Activated naive CD4-positive, alpha-beta T cell treated with Interleukin-2 at 50 U/mL for 16 hours (primary cell): ENCODE measurements around the gene CEP120.
"Not testable (repeated sequence)": the region's sequence is repeated elsewhere in the genome, so short reads cannot be mapped to it uniquely, and the experiment has no call there.

Experiments used
- DNase-seq: peaks from one replicate; pipeline ENCODE4 v3.0.0-alpha.2; 2020

Gene CEP120

GRCh38 chr5:123438244-123438643 is 15.0 kb upstream of the CEP120 start:
- DNase-seq: peak; percentile 7

GRCh38 chr5:123436201-123436600 is 13.0 kb upstream of the CEP120 start:
- no peak for DNase-seq

DNA sequence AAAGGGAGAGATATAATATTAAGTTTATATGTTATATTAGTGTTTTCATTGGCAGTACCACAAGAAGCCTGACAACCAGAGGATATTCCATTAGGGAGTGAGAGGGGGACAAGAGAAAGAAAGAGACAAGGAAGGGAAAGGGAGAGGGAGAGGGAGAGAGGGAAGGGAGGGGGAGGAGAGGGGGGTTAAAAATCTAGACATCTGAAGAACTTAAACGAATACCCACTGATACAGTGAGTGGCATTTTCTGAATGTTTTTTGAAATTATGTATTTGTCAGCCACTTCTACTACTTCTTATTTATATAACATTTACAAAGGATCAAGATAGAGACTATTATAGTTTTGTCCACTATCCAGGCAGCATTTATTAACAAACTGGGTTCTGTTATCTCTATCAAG is 11.6 kb upstream of the CEP120 start:
- no peak for DNase-seq

DNA sequence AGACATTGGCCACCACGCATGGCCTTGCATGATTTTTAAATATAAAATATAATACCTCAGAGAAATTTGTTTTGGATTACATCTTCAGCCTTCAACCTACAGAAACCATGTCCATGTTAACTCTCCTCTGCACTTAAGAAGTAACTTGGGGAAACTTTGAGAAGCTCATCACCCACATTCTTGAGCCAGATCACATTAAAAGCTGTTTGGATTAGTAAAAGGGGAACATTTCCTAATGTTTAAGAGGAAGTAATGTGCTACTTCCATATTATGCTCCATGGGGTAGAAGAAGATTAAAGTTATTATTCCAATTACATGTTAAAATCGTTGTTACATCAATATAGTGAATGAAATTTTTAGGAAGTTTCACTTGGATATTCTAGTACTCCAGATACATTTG is 10.4 kb upstream of the CEP120 start:
- DNase-seq: no peak

GRCh38 chr5:123430441-123430840 is 7.2 kb upstream of the CEP120 start:
- DNase-seq: not testable (repeated sequence)

GRCh38 chr5:123429993-123430392 is 6.8 kb upstream of the CEP120 start:
- DNase-seq: no peak

DNA sequence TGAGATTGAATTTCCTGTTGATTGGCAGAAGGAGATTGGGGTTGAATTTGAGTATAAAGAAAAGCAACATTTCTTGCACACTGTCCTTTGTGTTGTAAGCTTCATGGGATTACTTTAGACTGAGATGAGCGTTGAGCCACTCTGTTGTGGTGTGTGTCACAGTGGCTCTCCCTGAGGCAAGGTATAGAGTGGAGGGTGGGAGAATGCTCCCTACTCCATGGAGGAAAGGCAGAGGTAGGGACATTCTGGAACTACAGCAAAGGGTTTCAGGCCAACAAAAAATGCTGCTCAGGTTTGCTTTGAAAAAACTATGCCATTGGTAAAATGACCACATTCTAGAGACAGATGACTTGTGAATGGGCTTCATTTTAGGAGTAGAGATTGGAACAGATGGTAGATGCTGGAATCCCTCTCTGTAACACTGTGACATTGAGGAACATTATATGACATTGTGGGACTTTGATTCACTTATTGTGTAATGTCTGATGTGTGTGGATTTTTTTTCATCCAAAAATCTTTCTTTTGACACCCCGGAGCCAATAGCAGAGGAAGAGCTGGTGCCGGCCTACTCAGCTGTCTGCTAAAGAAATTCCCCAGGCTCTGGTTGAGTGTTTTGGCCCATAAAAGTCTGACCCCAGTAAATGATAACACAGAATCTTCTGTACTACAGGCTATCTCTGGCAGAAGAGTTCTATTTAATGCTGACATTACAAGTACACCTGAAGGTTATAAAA is 6.2 kb upstream of the CEP120 start:
- DNase-seq: no peak

- no peak for DNase-seq
Measured at GRCh38 chr5:123428521-123429220, 5.5 kb upstream of the CEP120 start.

- DNase-seq: no peak
Measured at GRCh38 chr5:123427281-123427680, 4.1 kb upstream of the CEP120 start.

DNA sequence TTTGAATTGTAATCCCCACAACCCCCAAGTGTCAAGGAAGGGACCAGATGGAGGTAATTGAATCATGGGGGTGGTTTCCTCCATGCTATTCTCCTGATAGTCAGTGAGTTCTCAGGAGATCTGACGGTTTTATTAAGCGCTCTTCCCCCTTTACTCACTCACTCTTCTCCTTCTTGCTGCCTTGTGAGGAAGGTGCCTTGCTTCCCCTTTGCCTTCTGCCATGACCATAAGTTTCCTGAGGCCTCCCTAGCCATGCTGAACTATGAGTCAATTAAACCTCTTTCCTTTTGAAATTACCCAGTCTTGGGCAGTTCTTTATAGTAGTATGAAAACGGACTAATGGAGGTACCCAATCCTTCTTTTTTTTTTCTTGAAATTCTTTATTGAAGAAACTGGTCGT is 2.2 kb upstream of the CEP120 start:
- DNase-seq: no peak

- DNase-seq: no peak
Measured at GRCh38 chr5:123422433-123423277, 548 bp downstream of the CEP120 start.

DNA sequence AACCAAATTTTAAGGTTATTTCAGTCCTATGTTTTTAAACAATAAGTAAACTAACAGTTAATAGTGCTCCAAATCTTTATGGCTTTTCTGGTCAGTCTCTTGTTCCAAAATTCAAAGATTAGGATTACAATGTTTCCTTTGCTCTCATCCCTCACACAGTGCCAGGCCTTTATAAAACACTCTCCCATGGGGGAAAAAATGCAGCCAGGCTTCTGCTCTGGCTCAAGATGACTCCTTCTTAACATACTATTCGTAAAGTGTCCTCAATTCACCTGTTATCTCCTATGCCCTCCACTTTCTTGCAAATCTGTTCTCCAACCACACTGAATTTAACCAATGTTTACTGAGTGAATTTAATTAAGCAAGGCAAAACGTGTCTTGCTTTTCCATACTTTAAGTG is 1.4 kb downstream of the CEP120 start:
- DNase-seq: no peak

- no peak for DNase-seq
Measured at GRCh38 chr5:123414974-123415373, 8.2 kb downstream of the CEP120 start.

- DNase-seq: no peak
Measured at GRCh38 chr5:123412206-123412605, 11.0 kb downstream of the CEP120 start.

DNA sequence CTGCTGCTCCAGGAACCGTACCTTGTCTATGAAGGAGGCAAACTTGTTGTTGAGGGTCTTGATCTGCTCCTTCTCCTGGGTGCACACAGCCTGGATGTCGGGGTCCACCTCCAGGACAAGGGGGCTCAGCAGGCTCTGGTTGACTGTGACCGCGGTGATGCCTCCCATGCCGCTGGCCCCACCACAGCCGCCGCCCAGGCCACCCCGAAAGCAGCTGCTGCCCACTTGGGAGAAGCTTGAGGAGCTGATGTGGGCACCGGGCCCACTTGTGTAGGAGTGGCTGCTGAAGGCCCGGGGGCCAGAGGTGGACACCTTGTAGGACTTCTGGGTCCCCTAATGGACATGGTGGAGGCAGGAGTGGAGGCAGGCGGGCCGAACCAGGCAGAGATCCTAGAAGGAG is 21.2 kb downstream of the CEP120 start:
- DNase-seq: not testable (repeated sequence)

GRCh38 chr5:123401320-123401719 is 21.9 kb downstream of the CEP120 start:
- DNase-seq: no peak

DNA sequence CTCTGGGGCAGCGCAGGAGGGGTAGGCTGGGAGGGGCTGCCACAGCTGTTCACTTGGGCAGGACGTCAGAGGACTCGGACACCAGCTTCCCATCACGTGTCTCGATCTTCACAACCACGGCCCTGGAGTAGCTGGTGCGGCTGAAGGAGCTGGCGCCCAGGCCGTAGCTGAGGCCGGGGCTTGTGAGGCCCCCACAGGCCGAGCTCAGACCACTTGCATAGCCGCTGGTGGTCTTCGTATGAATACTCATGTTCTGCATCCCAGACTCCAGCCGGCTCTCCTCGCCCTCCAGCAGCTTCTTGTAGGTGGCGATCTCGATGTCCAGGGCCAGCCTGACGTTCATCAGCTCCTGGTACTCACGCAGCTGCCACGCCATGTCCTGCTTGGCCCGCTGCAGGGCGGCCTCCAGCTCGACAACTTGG is 22.3 kb downstream of the CEP120 start:
- not testable (repeated sequence) for DNase-seq

GRCh38 chr5:123398058-123398733 is 25.0 kb downstream of the CEP120 start:
- DNase-seq: no peak

- no peak for DNase-seq
Measured at GRCh38 chr5:123397538-123397937, 25.7 kb downstream of the CEP120 start.

DNA sequence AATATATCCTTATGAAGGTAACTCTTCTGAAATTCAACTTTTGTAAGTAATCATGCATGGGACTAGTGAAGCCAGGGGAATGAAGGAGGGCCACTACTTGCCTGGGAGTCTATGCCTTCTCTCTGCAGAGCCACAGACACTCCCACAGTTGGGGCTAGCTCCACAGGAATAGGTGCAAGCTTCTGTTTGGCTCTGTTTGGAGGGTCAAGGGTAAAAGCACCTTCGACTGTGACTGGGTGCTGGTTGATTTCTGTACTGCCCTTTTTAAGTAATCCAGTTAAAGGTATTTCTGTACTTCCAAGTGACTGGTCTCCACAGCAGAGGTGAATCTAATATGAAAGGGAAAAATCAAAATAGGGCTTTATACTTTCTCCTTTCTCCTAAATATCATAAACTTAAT is 32.2 kb downstream of the CEP120 start:
- no peak for DNase-seq

- DNase-seq: no peak
Measured at GRCh38 chr5:123389794-123390193, 33.4 kb downstream of the CEP120 start.

GRCh38 chr5:123387313-123387712 is 35.9 kb downstream of the CEP120 start:
- no peak for DNase-seq

DNA sequence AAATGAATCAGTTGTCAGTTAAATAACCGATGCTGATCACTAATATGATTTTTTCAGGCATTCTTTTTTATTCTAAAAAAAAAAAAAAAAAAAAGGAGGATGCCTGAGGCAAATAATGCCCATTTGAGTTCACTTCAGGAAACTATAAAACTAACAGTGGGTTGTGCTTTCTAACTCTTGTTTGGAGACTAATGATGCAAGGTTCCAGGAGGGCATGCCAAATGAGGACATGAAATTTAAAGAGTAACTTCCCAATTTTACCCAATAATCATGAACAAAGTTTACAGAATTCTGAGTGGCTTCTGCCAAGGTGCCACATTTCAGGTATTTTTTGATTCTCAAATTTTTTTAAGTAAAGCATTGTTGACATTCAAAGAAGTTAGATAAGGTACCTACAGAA is 41.0 kb downstream of the CEP120 start:
- DNase-seq: no peak
